Measurements from ENCODE around the gene CYP2B6.

GRCh38 chr19:41023193-41023592 is 32.1 kb downstream of the CYP2B6 start:
- TF ChIP-seq CTCF (IDR thresholded peaks at IDR 0.05) (no peak), POLR2A (IDR thresholded peaks at IDR 0.05) (no peak), EP300 (IDR thresholded peaks at IDR 0.05) (no peak), POLR2AphosphoS5 (IDR thresholded peaks at IDR 0.05) (no peak)

All from sigmoid colon (tissue), 4 donors.